CD14-positive monocyte (primary cell): ENCODE measurements around the gene MACROD1. TPM values are rescaled to one million over a fixed set of nuclear protein-coding genes. Genes with fewer than 3 reads are reported as not detected.

Experiments used
- DNase-seq, 3 donors: peaks; one replicate each; pipeline ENCODE4 v3.0.0-alpha.2; 2011 to 2022
- H2AFZ ChIP-seq: 2 replicates; pipeline ENCODE4 v1.6.0; 2012; ENCODE audit warnings: mild to moderate bottlenecking, low read depth, low read length, inconsistent platforms; ENCODE audit not compliant: insufficient read depth, poor library complexity, severe bottlenecking
- H3K27ac ChIP-seq, 2 donors: 1 replicate in 1 of 2; 2 replicates in 1 of 2; pipeline ENCODE4 v1.5.1; 2012 to 2013; ENCODE audit warnings: low read length in 2 of 2, control low read depth in 1 of 2, inconsistent platforms in 1 of 2, low read depth in 1 of 2, mild to moderate bottlenecking in 1 of 2
- H3K27me3 ChIP-seq, 2 donors: one replicate each; pipeline versions ENCODE4 v1.6.0 to v1.6.1; 2011 to 2013; ENCODE audit warnings: low read length in 2 of 2; ENCODE audit not compliant: control insufficient read depth in 2 of 2, insufficient read depth in 2 of 2
- H3K36me3 ChIP-seq, 2 donors: replicated peaks in 1 of 2; 1 replicate in 1 of 2; 2 replicates in 1 of 2; pipeline versions ENCODE4 v1.5.1 to v1.6.1; 2012 to 2013; ENCODE audit warnings: low read length in 2 of 2, control low read depth in 1 of 2, inconsistent platforms in 1 of 2, mild to moderate bottlenecking in 1 of 2; ENCODE audit not compliant: insufficient read depth in 2 of 2, control insufficient read depth in 1 of 2
- H3K4me1 ChIP-seq, 2 donors: 1 replicate in 1 of 2; 2 replicates in 1 of 2; pipeline versions ENCODE4 v1.5.1 to v1.6.1; 2012 to 2013; ENCODE audit warnings: low read length in 2 of 2, control low read depth in 1 of 2, inconsistent platforms in 1 of 2, mild to moderate bottlenecking in 1 of 2, moderate library complexity in 1 of 2; ENCODE audit not compliant: insufficient read depth in 2 of 2, control insufficient read depth in 1 of 2
- H3K4me2 ChIP-seq: replicated peaks from 2 replicates; pipeline ENCODE3; 2012; ENCODE audit warnings: low read length, moderate library complexity, mild to moderate bottlenecking; ENCODE audit not compliant: poor library complexity, severe bottlenecking; ENCODE audit errors: extremely low read depth
- H3K4me3 ChIP-seq, 3 experiments: fragments of 200-600 bp in 1 of 3; sonication (generic) in 1 of 3; replicated peaks in 1 of 3; 1 replicate in 2 of 3; 2 replicates in 1 of 3; pipeline ENCODE4 v1.5.1; 2011 to 2013; ENCODE audit warnings: low read length in 3 of 3, mild to moderate bottlenecking in 3 of 3, control low read depth in 2 of 3, low read depth in 2 of 3, inconsistent platforms in 1 of 3, moderate library complexity in 1 of 3
- H3K79me2 ChIP-seq: 2 replicates; pipeline ENCODE4 v1.6.0; 2012; ENCODE audit warnings: mild to moderate bottlenecking, control low read depth, inconsistent platforms, low read length, moderate library complexity; ENCODE audit not compliant: insufficient read depth
- H3K9ac ChIP-seq: 2 replicates; pipeline ENCODE4 v1.6.0; 2017; ENCODE audit warnings: low read length, mild to moderate bottlenecking; ENCODE audit not compliant: insufficient read depth, poor library complexity, severe bottlenecking
- H3K9me3 ChIP-seq, 2 donors: replicated peaks in 1 of 2; 1 replicate in 1 of 2; 2 replicates in 1 of 2; pipeline versions ENCODE4 v1.5.1 to v1.6.1; 2012 to 2013; ENCODE audit warnings: low read length in 2 of 2, control low read depth in 1 of 2; ENCODE audit not compliant: control insufficient read depth in 1 of 2, insufficient read depth in 1 of 2
- H4K20me1 ChIP-seq: 2 replicates; pipeline ENCODE4 v1.6.0; 2012; ENCODE audit warnings: mild to moderate bottlenecking, low read length, control low read depth, moderate library complexity; ENCODE audit not compliant: insufficient read depth
- H3K27ac Mint-ChIP-seq, 7 donors: one replicate each; pipeline ENCODE4 v1.8.0; 2020; ENCODE audit warnings: mild to moderate bottlenecking in 7 of 7, mixed read lengths in 7 of 7, moderate library complexity in 6 of 7, inconsistent platforms in 2 of 7
- H3K27me3 Mint-ChIP-seq, 3 donors: one replicate each; pipeline ENCODE4 v1.8.0; 2021 to 2022; ENCODE audit warnings: low read depth in 3 of 3, mild to moderate bottlenecking in 3 of 3, mixed read lengths in 3 of 3, moderate library complexity in 3 of 3, inconsistent platforms in 1 of 3
- H3K36me3 Mint-ChIP-seq, 2 donors: one replicate each; pipeline ENCODE4 v1.8.0; 2020; ENCODE audit warnings: mixed read lengths in 2 of 2, inconsistent platforms in 1 of 2, mild to moderate bottlenecking in 1 of 2
- H3K4me1 Mint-ChIP-seq: one replicate; pipeline ENCODE4 v1.8.0; 2020; ENCODE audit warnings: mild to moderate bottlenecking, mixed read lengths
- H3K4me3 Mint-ChIP-seq, 2 donors: one replicate each; pipeline ENCODE4 v1.8.0; 2020; ENCODE audit warnings: mild to moderate bottlenecking in 2 of 2, mixed read lengths in 2 of 2, moderate library complexity in 1 of 2
- H3K9me3 Mint-ChIP-seq, 7 donors: one replicate each; pipeline ENCODE4 v1.8.0; 2020 to 2022; ENCODE audit warnings: mixed read lengths in 7 of 7, mild to moderate bottlenecking in 6 of 7, moderate library complexity in 6 of 7, inconsistent platforms in 2 of 7
- CTCF ChIP-seq: fragments of 200-600 bp; IDR thresholded peaks from one replicate; pipeline ENCODE4 v1.8.0; 2022; ENCODE audit warnings: antibody characterized with exemption, mild to moderate bottlenecking
- WGBS: methylation state at CpG from one replicate; pipeline ENCODE4 v1.1.5; 2013; ENCODE audit warnings: missing lambda C conversion rate; ENCODE audit not compliant: insufficient coverage; 5-methylcytosine and 5-hydroxymethylcytosine counted together
- intact Hi-C, 2 donors: fragments of 100-400 bp; cut with micrococcal nuclease; formaldehyde crosslinking; loops; one replicate each; pipeline versions ENCODE4 v1.15.0 to v1.15.1; 2023
- polyA plus RNA-seq, 3 donors: library from polyadenylated mRNA; depleted of rRNA in 1 of 3; unstranded in 2 of 3; stranded (reverse) in 1 of 3; fragments of 300-500 nt in 2 of 3; fragments of >200 nt in 1 of 3; fragmentation: Illumina TruSeq in 2 of 3; gene quantifications; 1 replicate in 2 of 3; 2 replicates in 1 of 3; pipeline ENCODE4 v1.2.3, GENCODE V29; 2012 to 2021

The MACROD1 gene
- polyA plus RNA-seq, 3 donors: 1.5 to 2.4 (median 2.2) TPM

DNA sequence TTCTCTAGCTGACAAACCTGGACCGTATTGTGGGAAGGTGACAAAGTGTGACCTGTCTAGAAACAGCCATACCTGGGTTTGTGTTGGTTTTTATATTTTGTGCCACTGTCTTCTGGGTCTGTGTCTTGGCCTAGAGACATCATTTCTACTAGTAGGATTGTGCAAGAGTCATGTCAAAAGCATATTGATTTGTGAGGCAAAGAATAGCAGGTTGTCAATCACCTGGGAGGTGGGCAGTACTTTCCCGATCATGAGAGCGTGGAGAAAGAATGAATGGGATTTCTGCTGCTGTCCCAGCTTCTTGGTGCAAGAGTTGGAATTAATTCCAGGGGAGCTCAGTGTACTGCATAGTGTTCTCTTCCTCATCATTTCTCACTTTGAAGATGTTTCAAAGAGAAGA lies 35.6 kb upstream of the MACROD1 start:
- intact Hi-C loops: no loop called here
- H3K9ac ChIP-seq: no peak overlapping the region
- Mint-ChIP-seq H3K27me3 (peaks cover 0 to 2% (median 0%) of the 10 kb centered on the region in 3 donors), H3K27ac (peak overlapping the region in 2 of 7 donors; percentile 0 to 3), H3K36me3 (peaks cover 65 to 80% of the 10 kb centered on the region in 2 donors), H3K4me3 (no peak overlapping the region), H3K4me1 (peaks cover 40% of the 10 kb centered on the region), H3K9me3 (peaks cover 0 to 1% (median 0%) of the 10 kb centered on the region in 7 donors)
- H3K27ac ChIP-seq: no peak overlapping the region
- 83% methylated on average over 2 of the region's 3 CpGs for WGBS
- H3K4me3 ChIP-seq: no peak overlapping the region
- no peak overlapping the region for H3K4me2 ChIP-seq
- H3K9me3 ChIP-seq: no peaks in the 10 kb centered on the region
- H3K79me2 ChIP-seq: peaks cover 11% of the 10 kb centered on the region
- peaks cover 61 to 76% of the 10 kb centered on the region in 2 donors for H3K36me3 ChIP-seq
- no peak for TF ChIP-seq CTCF
- no peak overlapping the region for H2AFZ ChIP-seq
- peaks cover 33 to 46% of the 10 kb centered on the region in 2 donors for H3K4me1 ChIP-seq
- no peaks in the 10 kb centered on the region for H3K27me3 ChIP-seq
- DNase-seq: no peak
- peaks cover 5% of the 10 kb centered on the region for H4K20me1 ChIP-seq

DNA sequence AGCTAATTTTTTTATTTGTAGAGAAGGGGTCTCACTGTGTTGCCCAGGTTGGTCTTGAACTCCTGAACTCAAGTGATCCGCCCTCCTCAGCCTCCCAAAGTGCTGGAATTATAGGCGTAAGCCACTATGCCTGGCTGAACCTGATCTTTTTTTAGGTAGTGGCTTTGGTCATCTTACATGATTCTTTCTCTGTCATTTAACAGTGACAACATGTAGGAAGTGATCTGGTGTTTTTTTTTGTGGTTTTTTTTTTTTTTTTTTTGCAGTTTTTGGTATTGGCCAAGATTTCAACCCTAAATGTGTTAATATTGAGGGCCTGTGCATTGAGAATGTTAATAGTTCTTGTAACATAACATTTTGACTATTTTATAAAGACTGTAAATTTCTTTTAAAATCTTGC lies 32.6 kb upstream of the MACROD1 start:
- peaks cover 12% of the 10 kb centered on the region for H3K79me2 ChIP-seq
- peaks cover 83 to 99% of the 10 kb centered on the region in 2 donors for H3K36me3 ChIP-seq
- no peak overlapping the region for H3K9ac ChIP-seq
- H3K27ac Mint-ChIP-seq: peak overlapping the region; percentile 48 to 87 (median 68)
- peaks cover 0 to 2% (median 0%) of the 10 kb centered on the region in 3 donors for H3K27me3 Mint-ChIP-seq
- peaks cover 8 to 18% of the 10 kb centered on the region in 2 donors for H3K4me1 ChIP-seq
- no peaks in the 10 kb centered on the region for H3K27me3 ChIP-seq
- H3K9me3 ChIP-seq: no peaks in the 10 kb centered on the region
- intact Hi-C loops: no loop called here
- DNase-seq: no peak
- no peak overlapping the region for H3K4me3 Mint-ChIP-seq
- TF ChIP-seq CTCF: no peak
- no peak overlapping the region for H2AFZ ChIP-seq
- peaks cover 80 to 99% of the 10 kb centered on the region in 2 donors for H3K36me3 Mint-ChIP-seq
- H3K4me2 ChIP-seq: no peak overlapping the region
- no peaks in the 10 kb centered on the region for H3K9me3 Mint-ChIP-seq
- H3K4me3 ChIP-seq: no peak overlapping the region
- WGBS: 100% methylated on average over 1 of the region's 2 CpGs
- H3K27ac ChIP-seq: peak overlapping the region in 1 of 2 donors; percentile 31
- peaks cover 14% of the 10 kb centered on the region for H3K4me1 Mint-ChIP-seq
- H4K20me1 ChIP-seq: peaks cover 7% of the 10 kb centered on the region
